ENCODE data around the gene IL22RA1.

The IL22RA1 gene

DNA sequence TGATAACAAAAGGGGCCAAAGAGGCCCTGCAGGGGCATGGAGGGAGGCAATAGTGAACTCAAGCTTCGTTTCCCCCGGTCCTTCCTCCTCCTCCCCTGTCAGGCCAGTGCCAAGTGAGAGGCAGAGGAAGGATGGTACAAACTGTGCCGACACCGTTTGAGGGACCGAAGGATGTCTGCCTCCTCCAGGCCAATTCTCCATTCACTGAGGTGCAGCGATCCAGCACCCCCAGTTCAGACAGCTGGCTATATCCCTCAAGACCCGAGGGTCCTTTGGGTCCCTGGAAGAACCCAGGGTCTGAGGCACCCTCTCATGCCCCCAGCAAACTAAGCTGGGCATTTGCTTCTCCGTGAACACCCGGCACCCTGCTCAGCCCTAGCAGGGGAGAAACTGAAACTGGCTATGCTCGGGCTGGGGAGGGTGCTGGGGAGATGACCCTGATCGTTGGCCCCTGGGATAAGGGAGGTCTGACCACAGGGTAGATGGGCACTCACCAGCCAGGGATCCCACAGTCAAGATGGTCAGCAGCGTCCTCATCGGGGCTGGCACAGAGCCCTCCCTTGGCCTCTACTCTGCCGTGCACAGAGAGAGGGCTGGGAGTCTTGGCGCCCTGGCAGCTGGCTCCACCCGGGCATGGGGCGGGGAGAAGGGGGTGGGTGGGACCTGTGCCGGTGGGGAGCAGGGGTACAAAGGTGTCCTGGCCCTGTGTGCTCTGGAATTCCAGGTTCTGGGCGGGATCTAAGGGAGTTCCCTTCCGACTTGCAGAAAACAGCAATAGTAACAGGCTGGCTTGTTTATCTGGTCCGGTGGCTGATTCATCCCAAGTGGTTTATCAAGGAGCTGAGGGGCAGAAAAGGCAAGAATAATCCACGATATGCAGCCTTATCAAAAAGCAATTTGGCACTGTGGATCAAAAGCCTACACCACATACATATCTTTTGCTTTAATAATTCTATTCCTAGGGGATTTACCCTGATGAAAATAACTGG lies at the start of gene IL22RA1:
IL22RA1 (minus strand) TSS at position 595 of the 989 bp plus-strand sequence; CDS start at position 537, 58 bp downstream.
- DNase-seq (ENCODE audit: low spot score): no peak

DNA sequence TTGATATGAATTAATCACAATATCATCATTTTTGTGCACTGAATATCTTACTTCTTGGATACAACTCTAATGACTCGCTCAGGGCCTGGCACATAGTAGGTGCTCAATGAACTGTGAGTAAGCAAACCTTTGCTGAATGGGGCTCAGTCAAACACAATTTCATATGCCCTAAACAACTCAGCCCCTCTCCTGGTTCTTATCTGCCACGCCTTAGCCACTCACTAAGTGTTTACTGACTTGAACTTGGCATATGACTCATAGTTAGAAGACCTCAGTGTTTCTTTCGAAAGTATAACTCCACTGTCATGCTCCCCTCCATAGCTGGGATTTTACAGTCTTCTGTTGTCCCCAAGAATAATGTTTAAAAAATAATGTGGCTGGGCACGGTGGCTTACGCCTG lies 48.9 kb upstream of the IL22RA1 start:
- no peak for DNase-seq (ENCODE audit: low spot score)

- no peak for DNase-seq (ENCODE audit: low spot score)
Measured at GRCh38 chr1:24190983-24191461, 48.1 kb upstream of the IL22RA1 start.

DNA sequence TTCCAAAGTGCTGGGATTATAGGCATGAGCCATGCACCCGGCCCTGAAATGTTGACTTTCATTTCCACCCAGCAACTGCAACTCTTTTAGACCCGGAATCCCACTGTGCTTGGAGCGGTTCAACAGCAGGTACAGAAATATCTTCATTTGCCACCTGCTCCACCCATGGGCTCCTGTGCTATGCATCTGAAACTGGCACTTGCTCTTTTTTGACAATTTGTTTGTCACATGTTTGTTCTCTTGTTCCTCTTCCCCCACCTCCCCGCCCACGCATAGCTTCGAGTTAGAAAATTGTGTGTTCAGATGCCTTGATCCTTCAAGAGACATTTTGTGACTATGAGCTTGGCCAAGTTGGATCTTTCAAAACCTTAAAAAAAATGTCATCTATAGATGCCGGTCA lies 46.6 kb upstream of the IL22RA1 start:
- DNase-seq (ENCODE audit: low spot score): no peak

DNA sequence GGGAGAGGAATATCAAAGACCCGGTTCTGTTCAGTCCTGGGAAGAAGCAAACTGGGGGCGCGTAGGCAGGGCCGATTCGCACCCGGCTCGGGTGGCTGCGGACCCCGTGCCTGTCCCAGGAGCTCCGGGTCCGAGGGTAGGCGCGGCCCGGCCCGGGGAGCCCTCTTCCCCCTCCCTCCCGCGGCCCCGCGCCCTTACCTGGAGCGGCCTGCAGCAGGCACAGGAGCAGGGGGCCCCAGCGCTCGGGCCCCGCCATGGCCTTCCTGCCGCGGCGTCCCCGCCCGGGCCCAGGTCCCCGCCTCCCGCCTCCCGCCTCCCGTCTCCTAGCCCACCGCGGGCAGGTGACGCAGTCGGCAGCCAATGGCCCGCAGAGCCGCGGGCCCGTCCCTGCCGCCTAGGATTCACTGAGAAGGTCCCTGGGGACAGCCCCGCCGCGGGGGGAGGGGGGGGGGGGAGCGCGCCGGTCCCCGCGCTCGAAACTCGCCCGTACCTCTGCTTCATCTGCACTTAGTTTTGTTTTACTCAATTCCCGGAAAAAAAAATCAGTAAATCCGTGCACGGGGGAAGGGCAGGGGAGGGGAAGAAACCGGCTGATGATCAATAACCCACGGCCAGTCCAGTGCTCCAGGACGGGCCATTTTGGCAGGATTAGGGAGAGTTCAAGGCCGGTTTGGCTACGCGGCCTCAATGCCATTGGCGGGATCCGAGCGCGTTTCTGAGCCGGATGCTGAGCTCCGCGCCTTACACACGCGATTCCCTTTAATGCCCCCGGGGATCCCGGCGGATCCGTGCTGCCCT lies 44.3 kb upstream of the IL22RA1 start, which contains the start of gene IFNLR1:
IFNLR1 (minus strand) TSS at position 297 of the 798 bp plus-strand sequence; CDS start at position 256, 41 bp downstream.
- DNase-seq (ENCODE audit: low spot score): no peak

GRCh38 chr1:24186711-24186992 lies 43.7 kb upstream of the IL22RA1 start:
- no peak for DNase-seq (ENCODE audit: low spot score)

DNA sequence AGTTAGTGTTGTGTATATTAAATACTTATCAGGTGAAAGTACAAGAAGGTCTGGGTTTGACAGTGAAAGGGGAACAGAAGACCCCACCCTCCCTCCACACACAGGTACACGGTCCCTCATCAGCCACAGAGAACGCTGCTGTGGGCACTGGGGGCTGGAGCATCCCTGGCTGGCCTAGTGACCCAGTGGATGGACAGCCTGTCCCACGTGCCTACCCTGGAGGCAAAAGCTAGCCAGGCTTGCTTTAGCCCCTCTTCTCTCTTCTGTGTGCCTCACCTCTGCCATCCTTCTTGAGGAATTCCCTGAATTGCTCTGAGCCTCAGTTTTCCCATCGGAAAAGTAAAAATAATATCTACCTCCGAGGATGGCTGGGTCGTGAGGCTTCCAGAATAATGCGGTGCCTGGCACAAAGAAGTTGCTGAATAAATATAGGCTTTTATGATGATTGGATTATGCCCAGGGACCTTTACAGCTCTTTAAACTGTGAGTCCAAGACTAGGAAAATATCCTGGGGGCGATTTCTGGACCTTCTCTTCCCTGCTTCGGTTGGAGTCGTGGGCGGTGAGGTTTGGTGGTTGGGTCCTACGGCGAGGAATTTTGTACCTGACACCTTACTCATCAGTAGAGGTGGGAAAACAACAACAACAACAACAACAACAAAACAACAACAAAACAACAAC lies 43.2 kb upstream of the IL22RA1 start:
- DNase-seq (ENCODE audit: low spot score): no peak

- DNase-seq (ENCODE audit: low spot score): no peak
Measured at GRCh38 chr1:24185076-24185475, 42.1 kb upstream of the IL22RA1 start.

DNA sequence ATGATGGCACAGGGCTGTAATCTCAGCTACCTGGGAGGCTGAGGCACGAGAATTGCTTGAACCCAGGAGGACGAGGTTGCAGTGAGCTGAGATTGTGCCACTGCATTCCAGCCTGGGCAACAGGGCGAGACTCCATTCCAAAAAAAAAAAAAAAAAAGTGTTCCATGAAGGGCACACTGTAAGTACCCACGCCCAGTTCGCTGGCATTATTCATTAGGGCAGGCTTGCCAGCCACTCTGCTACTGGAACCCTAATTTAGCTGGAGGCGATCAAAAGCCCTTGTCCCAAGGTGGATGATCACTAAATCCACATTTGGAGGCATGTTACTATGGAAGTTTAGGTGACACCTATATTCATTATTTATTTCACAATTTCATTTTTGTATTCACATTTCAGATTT lies 39.1 kb upstream of the IL22RA1 start:
- DNase-seq (ENCODE audit: low spot score): no peak

DNA sequence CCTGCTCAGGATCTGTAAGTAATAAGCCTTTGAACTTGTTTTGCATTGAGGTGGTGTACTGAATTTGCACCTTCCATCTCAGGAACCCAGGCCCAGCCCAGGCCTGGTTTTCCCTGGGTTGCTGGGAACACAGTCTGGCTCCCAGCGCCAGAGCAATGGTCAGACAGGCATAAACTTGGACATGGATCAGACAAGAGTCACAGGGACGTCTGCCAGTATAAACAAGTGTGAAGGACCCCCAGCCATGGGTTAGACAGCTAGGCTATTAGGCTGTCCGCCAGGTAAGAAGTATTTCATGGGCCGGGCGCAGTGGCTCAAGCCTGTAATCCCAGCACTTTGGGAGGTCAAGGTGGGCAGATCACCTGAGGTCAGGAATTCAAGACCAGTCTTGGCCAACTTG lies 38.7 kb upstream of the IL22RA1 start:
- DNase-seq (ENCODE audit: low spot score): no peak

DNA sequence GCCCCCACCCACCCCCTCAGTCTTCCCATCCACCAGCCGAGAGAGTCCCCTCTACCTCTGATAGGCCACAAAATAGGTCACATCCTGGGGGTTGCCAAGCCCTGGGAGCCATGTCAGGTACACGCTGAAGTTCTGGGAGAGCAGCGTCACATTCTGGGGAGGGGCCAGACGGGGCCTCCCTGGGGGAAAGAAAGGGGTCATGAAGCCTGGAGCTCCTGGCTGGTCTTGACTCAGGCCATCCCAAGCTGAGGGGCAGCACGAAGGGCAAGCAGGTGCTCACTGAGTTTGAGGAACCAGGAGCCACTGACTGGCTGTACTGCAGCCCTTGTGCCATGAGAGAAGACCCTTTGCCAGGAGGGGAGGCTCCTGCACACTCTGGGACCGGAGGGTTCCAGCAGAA lies 37.7 kb upstream of the IL22RA1 start:
- no peak for DNase-seq (ENCODE audit: low spot score)

GRCh38 chr1:24179251-24179840 lies 36.4 kb upstream of the IL22RA1 start:
- no peak for DNase-seq (ENCODE audit: low spot score)

DNA sequence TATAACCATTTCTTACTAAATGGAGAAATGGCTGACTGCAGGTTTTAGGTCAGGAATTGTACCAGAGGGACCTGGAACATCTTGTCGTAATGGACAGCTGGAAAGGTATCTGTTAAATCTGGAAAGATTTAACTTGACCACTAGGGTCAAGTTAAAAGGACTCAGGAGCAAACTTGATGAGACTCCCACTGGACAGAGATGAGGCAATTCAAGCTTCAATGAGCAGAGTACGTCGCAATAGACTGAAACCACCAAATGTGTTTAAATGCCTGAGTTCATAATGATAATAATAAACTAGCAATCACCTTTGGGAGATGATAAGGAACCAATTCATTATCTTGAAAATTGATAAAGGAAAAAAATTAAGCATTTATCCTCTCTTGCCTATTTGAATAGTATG lies 35.5 kb upstream of the IL22RA1 start:
- no peak for DNase-seq (ENCODE audit: low spot score)

GRCh38 chr1:24177161-24177560 lies 34.2 kb upstream of the IL22RA1 start:
- DNase-seq (ENCODE audit: low spot score): no peak

DNA sequence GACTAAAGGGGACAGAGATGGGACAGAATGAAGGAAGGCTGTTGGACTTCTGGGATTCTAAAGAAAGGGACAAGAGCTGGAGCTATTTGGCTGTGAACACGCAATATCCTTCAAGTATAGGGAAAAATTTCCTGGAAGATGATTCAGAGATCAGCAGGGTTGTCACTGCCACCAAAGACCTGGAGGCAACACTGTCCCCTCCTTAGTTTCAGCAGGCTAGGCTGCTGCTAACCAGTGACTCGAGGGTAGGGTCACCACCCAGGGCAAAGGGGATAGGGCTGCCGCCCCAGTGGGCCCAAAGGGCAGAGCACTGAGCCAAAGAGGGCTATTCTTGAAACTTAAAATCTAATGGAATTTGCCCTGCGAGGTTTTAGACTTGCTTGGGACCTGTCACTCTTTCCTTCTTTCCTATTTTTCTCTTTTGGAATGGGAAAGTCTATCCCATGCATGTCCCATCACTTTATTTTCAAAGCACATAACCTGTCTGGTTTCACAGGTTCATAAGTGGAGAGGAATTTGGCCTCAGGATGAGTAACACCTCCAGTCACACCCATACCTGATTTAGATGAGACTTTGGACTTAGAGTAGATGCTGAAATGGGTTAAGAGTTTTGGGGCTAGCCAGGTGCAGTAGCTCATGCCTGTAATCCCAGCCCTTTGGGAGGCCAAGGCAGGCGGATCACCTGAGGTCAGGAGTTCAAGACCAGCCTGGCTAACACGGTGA lies 32.3 kb upstream of the IL22RA1 start:
- DNase-seq (ENCODE audit: low spot score): no peak

GRCh38 chr1:24173638-24174575 lies 31.0 kb upstream of the IL22RA1 start:
- no peak for DNase-seq (ENCODE audit: low spot score)

DNA sequence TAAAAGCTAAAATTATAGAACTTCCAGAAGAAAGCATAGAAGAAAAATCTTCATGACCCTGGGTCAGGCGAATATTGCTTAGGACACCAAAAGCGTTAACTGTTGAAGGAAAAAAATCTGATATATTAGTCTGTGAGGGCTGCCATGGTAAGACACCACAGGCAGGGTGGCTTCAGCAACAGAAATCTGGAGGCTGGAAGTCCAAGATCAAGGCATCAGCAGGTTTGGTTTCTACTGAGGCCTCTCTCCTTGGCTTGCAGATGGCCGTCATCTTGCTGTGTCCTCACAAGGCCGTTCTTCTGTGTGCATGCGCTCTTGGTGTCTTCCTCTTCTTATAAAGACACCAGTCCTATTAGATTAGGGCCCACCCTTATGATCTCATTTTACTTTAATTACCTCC lies 29.7 kb upstream of the IL22RA1 start:
- no peak for DNase-seq (ENCODE audit: low spot score)

GRCh38 chr1:24169286-24169685 lies 26.3 kb upstream of the IL22RA1 start:
- DNase-seq (ENCODE audit: low spot score): no peak

DNA sequence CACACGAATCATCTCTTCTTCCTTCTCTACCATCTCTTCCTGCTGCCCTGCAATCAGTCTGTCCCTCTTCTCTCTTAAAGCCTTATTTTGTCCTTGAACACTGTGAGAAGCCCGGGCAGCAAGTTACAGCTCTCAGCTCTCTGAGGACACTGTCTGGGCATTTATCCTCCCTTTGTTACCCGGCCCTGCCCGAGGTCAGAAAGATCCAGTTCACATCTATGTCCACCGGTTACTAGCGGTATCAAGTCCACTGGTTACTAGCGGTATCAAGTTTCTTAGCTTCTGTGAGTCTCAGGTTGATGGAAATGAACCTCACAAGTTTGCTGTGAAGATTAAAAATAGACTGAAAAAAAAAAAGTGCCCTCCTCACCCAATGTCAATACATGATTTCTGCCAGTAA lies 25.3 kb upstream of the IL22RA1 start:
- no peak for DNase-seq (ENCODE audit: low spot score)

GRCh38 chr1:24167008-24167407 lies 24.1 kb upstream of the IL22RA1 start:
- no peak for DNase-seq (ENCODE audit: low spot score)
